ENCODE data around the gene TNF.

DNA sequence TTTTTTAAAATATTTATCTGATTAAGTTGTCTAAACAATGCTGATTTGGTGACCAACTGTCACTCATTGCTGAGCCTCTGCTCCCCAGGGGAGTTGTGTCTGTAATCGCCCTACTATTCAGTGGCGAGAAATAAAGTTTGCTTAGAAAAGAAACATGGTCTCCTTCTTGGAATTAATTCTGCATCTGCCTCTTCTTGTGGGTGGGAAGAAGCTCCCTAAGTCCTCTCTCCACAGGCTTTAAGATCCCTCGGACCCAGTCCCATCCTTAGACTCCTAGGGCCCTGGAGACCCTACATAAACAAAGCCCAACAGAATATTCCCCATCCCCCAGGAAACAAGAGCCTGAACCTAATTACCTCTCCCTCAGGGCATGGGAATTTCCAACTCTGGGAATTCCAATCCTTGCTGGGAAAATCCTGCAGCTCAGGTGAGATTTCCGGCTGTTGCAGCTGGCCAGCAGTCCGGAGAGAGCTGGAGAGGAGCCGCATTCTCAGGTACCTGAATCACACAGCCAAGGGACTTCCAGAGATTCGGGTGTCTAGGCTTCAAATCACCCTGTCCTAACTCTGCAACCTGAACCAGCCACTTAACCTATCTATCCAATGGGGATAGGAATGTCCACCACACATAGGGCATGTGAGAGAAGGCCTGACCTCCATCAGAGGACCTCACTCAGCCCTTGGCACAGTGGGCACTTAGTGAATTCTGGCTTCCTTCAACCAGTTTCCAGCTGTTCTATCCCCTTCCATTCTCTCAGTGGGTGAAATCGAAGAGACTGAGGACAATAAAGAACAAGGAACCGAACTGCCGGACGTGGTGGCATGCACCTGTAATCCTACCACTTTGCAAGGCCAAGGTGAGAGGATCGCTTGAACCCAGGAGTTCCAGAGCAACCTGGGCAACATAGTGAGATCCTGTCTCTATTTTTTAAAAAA is 3.1 kb downstream of the TNF start:
- TF ChIP-seq, protein P1, sequence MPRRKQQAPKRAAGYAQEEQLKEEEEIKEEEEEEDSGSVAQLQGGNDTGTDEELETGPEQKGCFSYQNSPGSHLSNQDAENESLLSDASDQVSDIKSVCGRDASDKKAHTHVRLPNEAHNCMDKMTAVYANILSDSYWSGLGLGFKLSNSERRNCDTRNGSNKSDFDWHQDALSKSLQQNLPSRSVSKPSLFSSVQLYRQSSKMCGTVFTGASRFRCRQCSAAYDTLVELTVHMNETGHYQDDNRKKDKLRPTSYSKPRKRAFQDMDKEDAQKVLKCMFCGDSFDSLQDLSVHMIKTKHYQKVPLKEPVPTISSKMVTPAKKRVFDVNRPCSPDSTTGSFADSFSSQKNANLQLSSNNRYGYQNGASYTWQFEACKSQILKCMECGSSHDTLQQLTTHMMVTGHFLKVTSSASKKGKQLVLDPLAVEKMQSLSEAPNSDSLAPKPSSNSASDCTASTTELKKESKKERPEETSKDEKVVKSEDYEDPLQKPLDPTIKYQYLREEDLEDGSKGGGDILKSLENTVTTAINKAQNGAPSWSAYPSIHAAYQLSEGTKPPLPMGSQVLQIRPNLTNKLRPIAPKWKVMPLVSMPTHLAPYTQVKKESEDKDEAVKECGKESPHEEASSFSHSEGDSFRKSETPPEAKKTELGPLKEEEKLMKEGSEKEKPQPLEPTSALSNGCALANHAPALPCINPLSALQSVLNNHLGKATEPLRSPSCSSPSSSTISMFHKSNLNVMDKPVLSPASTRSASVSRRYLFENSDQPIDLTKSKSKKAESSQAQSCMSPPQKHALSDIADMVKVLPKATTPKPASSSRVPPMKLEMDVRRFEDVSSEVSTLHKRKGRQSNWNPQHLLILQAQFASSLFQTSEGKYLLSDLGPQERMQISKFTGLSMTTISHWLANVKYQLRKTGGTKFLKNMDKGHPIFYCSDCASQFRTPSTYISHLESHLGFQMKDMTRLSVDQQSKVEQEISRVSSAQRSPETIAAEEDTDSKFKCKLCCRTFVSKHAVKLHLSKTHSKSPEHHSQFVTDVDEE (CRISPR knock-in tag; IDR thresholded peaks at IDR 0.05): no peak
- TF ChIP-seq BACH2 (CRISPR knock-in tag; IDR thresholded peaks at IDR 0.05; ENCODE audit: borderline replicate concordance) (no peak), ZFP30 (CRISPR knock-in tag; IDR thresholded peaks at IDR 0.05) (no peak), GLIS3 (CRISPR knock-in tag; IDR thresholded peaks at IDR 0.05) (no peak), ARNTL (CRISPR knock-in tag; IDR thresholded peaks at IDR 0.05; ENCODE audit: borderline replicate concordance, low read depth) (no peak), ESRRG (CRISPR knock-in tag; IDR thresholded peaks at IDR 0.05) (no peak)
- TF ChIP-seq, protein P2, sequence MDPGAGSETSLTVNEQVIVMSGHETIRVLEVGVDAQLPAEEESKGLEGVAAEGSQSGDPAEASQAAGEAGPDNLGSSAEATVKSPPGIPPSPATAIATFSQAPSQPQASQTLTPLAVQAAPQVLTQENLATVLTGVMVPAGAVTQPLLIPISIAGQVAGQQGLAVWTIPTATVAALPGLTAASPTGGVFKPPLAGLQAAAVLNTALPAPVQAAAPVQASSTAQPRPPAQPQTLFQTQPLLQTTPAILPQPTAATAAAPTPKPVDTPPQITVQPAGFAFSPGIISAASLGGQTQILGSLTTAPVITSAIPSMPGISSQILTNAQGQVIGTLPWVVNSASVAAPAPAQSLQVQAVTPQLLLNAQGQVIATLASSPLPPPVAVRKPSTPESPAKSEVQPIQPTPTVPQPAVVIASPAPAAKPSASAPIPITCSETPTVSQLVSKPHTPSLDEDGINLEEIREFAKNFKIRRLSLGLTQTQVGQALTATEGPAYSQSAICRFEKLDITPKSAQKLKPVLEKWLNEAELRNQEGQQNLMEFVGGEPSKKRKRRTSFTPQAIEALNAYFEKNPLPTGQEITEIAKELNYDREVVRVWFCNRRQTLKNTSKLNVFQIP (CRISPR knock-in tag; IDR thresholded peaks at IDR 0.05; ENCODE audit: borderline replicate concordance, low read depth): no peak
